Astrocyte (in vitro differentiated cells and primary cell): ENCODE data around the gene NYNRIN. TPM values are rescaled to one million over a fixed set of nuclear protein-coding genes. Genes with fewer than 3 reads are reported as not detected.
A peak's percentile ranks its signal among the peaks of the same experiment; 100 is the strongest.

Experiments
- DNase-seq: peaks from one replicate; pipeline ENCODE4 v3.0.0-alpha.2; 2010; ENCODE audit warnings: low read depth
- FAIRE-seq: peaks from 2 replicates; lab custom pipeline; 2011; peaks lifted over from hg19 to GRCh38; lab: Jason Lieb, UNC
- H2AFZ ChIP-seq: 2 replicates; pipeline ENCODE4 v1.6.0; 2012; ENCODE audit warnings: low read depth, low read length, inconsistent platforms
- H3K27ac ChIP-seq: 2 replicates; pipeline ENCODE4 v1.5.1; 2011; ENCODE audit warnings: low read depth, low read length, inconsistent platforms
- H3K27me3 ChIP-seq: 2 replicates; pipeline ENCODE4 v1.6.0; 2011; ENCODE audit warnings: low read length, inconsistent platforms; ENCODE audit not compliant: insufficient read depth
- H3K36me3 ChIP-seq: 2 replicates; pipeline ENCODE4 v1.5.1; 2011; ENCODE audit warnings: low read length, inconsistent platforms; ENCODE audit not compliant: insufficient read depth
- H3K4me1 ChIP-seq: 2 replicates; pipeline ENCODE4 v1.5.1; 2011; ENCODE audit warnings: low read length, inconsistent platforms; ENCODE audit not compliant: insufficient read depth
- H3K4me2 ChIP-seq: 2 replicates; pipeline ENCODE4 v1.6.0; 2012; ENCODE audit warnings: low read length, inconsistent platforms
- H3K4me3 ChIP-seq: 2 replicates; pipeline ENCODE4 v1.5.1; 2011; ENCODE audit warnings: low read depth, mild to moderate bottlenecking, low read length, inconsistent platforms; ENCODE audit not compliant: insufficient read depth
- H3K79me2 ChIP-seq: 2 replicates; pipeline ENCODE4 v1.6.0; 2012; ENCODE audit warnings: mild to moderate bottlenecking, low read length, inconsistent platforms; ENCODE audit not compliant: insufficient read depth
- H3K9ac ChIP-seq: 2 replicates; pipeline ENCODE4 v1.6.0; 2012; ENCODE audit warnings: mild to moderate bottlenecking, low read length, inconsistent platforms
- H3K9me3 ChIP-seq: 2 replicates; pipeline ENCODE4 v1.5.1; 2012; ENCODE audit warnings: low read depth, mild to moderate bottlenecking, low read length, inconsistent platforms; ENCODE audit not compliant: insufficient read depth
- H4K20me1 ChIP-seq: 2 replicates; pipeline ENCODE4 v1.6.0; 2012; ENCODE audit warnings: low read length, inconsistent platforms; ENCODE audit not compliant: insufficient read depth
- H3K27ac Mint-ChIP-seq: one replicate; pipeline ENCODE4 v1.8.0; 2021; ENCODE audit warnings: mild to moderate bottlenecking, mixed read lengths; ENCODE audit not compliant: unreplicated experiment
- H3K27me3 Mint-ChIP-seq: one replicate; pipeline ENCODE4 v1.8.0; 2021; ENCODE audit warnings: low read depth, mixed read lengths; ENCODE audit not compliant: unreplicated experiment
- H3K36me3 Mint-ChIP-seq: one replicate; pipeline ENCODE4 v1.8.0; 2021; ENCODE audit warnings: low read depth, mixed read lengths; ENCODE audit not compliant: unreplicated experiment
- H3K4me1 Mint-ChIP-seq: one replicate; pipeline ENCODE4 v1.8.0; 2021; ENCODE audit warnings: low read depth, mixed read lengths; ENCODE audit not compliant: unreplicated experiment
- H3K4me3 Mint-ChIP-seq: one replicate; pipeline ENCODE4 v1.8.0; 2021; ENCODE audit warnings: mild to moderate bottlenecking, moderate library complexity, mixed read lengths; ENCODE audit not compliant: unreplicated experiment
- H3K9me3 Mint-ChIP-seq: one replicate; pipeline ENCODE4 v1.8.0; 2021; ENCODE audit warnings: mild to moderate bottlenecking, mixed read lengths; ENCODE audit not compliant: unreplicated experiment
- CTCF ChIP-seq: IDR thresholded peaks from 2 replicates; pipeline ENCODE4 v1.5.1; 2011; ENCODE audit warnings: low read depth, mild to moderate bottlenecking, inconsistent platforms, low read length, moderate library complexity; ENCODE audit not compliant: insufficient read depth
- EZH2 ChIP-seq: IDR thresholded peaks from 2 replicates; pipeline ENCODE4 v1.6.1; 2012; ENCODE audit warnings: mild to moderate bottlenecking, low read length, inconsistent platforms; ENCODE audit not compliant: insufficient read depth
- total RNA-seq: library from RNA; stranded (reverse); gene quantifications from 2 replicates; pipeline ENCODE4 v1.2.1, GENCODE V29; 2021

The NYNRIN gene
- total RNA-seq, 1 donor from 2014 or later, result 25.4 TPM

GRCh38 chr14:24439830-24440605 is 41.2 kb downstream of the NYNRIN start:
- Mint-ChIP-seq H3K27me3 (no peaks in the 10 kb centered on the region), H3K4me3 (no peak overlapping the region), H3K4me1 (peaks cover 3% of the 10 kb centered on the region), H3K27ac (peak overlapping the region; percentile 50), H3K9me3 (no peaks in the 10 kb centered on the region), H3K36me3 (peaks cover 9% of the 10 kb centered on the region)
- Histone ChIP-seq H3K4me1 (peaks cover 12% of the 10 kb centered on the region), H3K4me2 (no peak overlapping the region), H3K27ac (no peak overlapping the region), H3K27me3 (no peaks in the 10 kb centered on the region), H3K79me2 (peaks cover 32% of the 10 kb centered on the region), H3K4me3 (no peak overlapping the region), H4K20me1 (peaks cover 47% of the 10 kb centered on the region), H3K36me3 (peaks cover 25% of the 10 kb centered on the region), H3K9ac (peak overlapping the region; percentile 9), H3K9me3 (no peaks in the 10 kb centered on the region), H2AFZ (no peak overlapping the region)
- DNase-seq, result no peak
- TF ChIP-seq CTCF (no peak), EZH2 (no peak)
- no peak for FAIRE-seq

- peak overlapping the region; percentile 96 for H3K4me3 Mint-ChIP-seq
- FAIRE-seq (no peak), DNase-seq (no peak)
- no peak overlapping the region for H3K4me3 ChIP-seq
- peaks cover 32% of the 10 kb centered on the region for H3K79me2 ChIP-seq
- H3K36me3 Mint-ChIP-seq, result peaks cover 9% of the 10 kb centered on the region
- H3K9ac ChIP-seq, result peak overlapping the region; percentile 99
- no peaks in the 10 kb centered on the region for H3K27me3 ChIP-seq
- no peak for TF ChIP-seq CTCF
- TF ChIP-seq EZH2, result no peak
- H3K4me1 Mint-ChIP-seq, result peaks cover 3% of the 10 kb centered on the region
- peaks cover 39% of the 10 kb centered on the region for H4K20me1 ChIP-seq
- H3K27me3 Mint-ChIP-seq, result no peaks in the 10 kb centered on the region
- H2AFZ ChIP-seq, result no peak overlapping the region
- H3K27ac ChIP-seq, result no peak overlapping the region
- H3K9me3 ChIP-seq, result no peaks in the 10 kb centered on the region
- H3K9me3 Mint-ChIP-seq, result no peaks in the 10 kb centered on the region
- peaks cover 12% of the 10 kb centered on the region for H3K4me1 ChIP-seq
- H3K27ac Mint-ChIP-seq, result no peak overlapping the region
- H3K36me3 ChIP-seq, result peaks cover 25% of the 10 kb centered on the region
- H3K4me2 ChIP-seq, result peak overlapping the region; percentile 99
Observed at GRCh38 chr14:24440606-24441399, 42.0 kb downstream of the NYNRIN start.
